CD4-positive, alpha-beta memory T cell (primary cell): Measurements from ENCODE around the gene HJURP. TPM values are rescaled to one million over a fixed set of nuclear protein-coding genes. Genes with fewer than 3 reads are reported as not detected.

ENCODE experiments used
- CTCF ChIA-PET: fragments of 350-600 bp; sonication (Branson Sonifier 250); formaldehyde crosslinking; loops from one replicate; lab custom pipeline; 2021; ENCODE audit warnings: inconsistent platforms; ENCODE audit not compliant: partially characterized antibody; lab: Charles Lee
- POLR2A ChIA-PET: fragments of 350-600 bp; sonication (Branson Sonifier 250); formaldehyde crosslinking; loops from one replicate; lab custom pipeline; 2021; ENCODE audit not compliant: partially characterized antibody; lab: Charles Lee
- DNase-seq, 5 donors: peaks; one replicate each; pipeline versions ENCODE4 v3.0.0 to v3.0.0-alpha.2; 2020 to 2022; ENCODE audit warnings: mixed read lengths in 1 of 5
- H3K27ac ChIP-seq: one replicate; pipeline ENCODE4 v1.7.0; 2013; ENCODE audit warnings: low read depth, low read length
- H3K27me3 ChIP-seq: 2 replicates; pipeline ENCODE4 v1.7.0; 2013; ENCODE audit warnings: mild to moderate bottlenecking, low read length, moderate library complexity; ENCODE audit not compliant: insufficient read depth
- H3K36me3 ChIP-seq: 2 replicates; pipeline ENCODE4 v1.7.0; 2013; ENCODE audit warnings: mild to moderate bottlenecking, low read length, moderate library complexity; ENCODE audit not compliant: insufficient read depth
- H3K4me1 ChIP-seq: 2 replicates; pipeline ENCODE4 v1.7.0; 2013; ENCODE audit warnings: mild to moderate bottlenecking, low read length, moderate library complexity; ENCODE audit not compliant: insufficient read depth
- H3K4me3 ChIP-seq, 2 donors: one replicate each; pipeline ENCODE4 v1.7.0; 2013; ENCODE audit warnings: low read length in 2 of 2, mild to moderate bottlenecking in 1 of 2
- H3K9me3 ChIP-seq, 2 donors: one replicate each; pipeline ENCODE4 v1.7.0; 2013; ENCODE audit warnings: low read length in 2 of 2, control low read depth in 1 of 2; ENCODE audit not compliant: control insufficient read depth in 1 of 2
- H3K27ac Mint-ChIP-seq, 7 donors: one replicate each; pipeline ENCODE4 v1.8.0; 2020 to 2021; ENCODE audit warnings: mixed read lengths in 7 of 7, mild to moderate bottlenecking in 6 of 7, inconsistent platforms in 3 of 7, moderate library complexity in 3 of 7
- H3K27me3 Mint-ChIP-seq, 2 donors: one replicate each; pipeline ENCODE4 v1.8.0; 2020 to 2021; ENCODE audit warnings: mixed read lengths in 2 of 2
- H3K36me3 Mint-ChIP-seq, 2 donors: one replicate each; pipeline ENCODE4 v1.8.0; 2020 to 2021; ENCODE audit warnings: mixed read lengths in 2 of 2, inconsistent platforms in 1 of 2, mild to moderate bottlenecking in 1 of 2
- H3K4me1 Mint-ChIP-seq, 4 donors: one replicate each; pipeline ENCODE4 v1.8.0; 2020 to 2021; ENCODE audit warnings: mixed read lengths in 4 of 4, mild to moderate bottlenecking in 1 of 4
- H3K4me3 Mint-ChIP-seq, 8 donors: one replicate each; pipeline ENCODE4 v1.8.0; 2020 to 2021; ENCODE audit warnings: mixed read lengths in 8 of 8, mild to moderate bottlenecking in 7 of 8, moderate library complexity in 6 of 8, inconsistent platforms in 3 of 8
- H3K9me3 Mint-ChIP-seq, 8 donors: one replicate each; pipeline ENCODE4 v1.8.0; 2020 to 2021; ENCODE audit warnings: mixed read lengths in 8 of 8, mild to moderate bottlenecking in 5 of 8, inconsistent platforms in 3 of 8, moderate library complexity in 1 of 8
- intact Hi-C: fragments of 100-400 bp; cut with micrococcal nuclease; formaldehyde crosslinking; loops from one replicate; pipeline ENCODE4 v1.15.1; 2023
- polyA plus RNA-seq, 2 donors: library from polyadenylated mRNA; unstranded; fragments of 300-500 nt; fragmentation: Illumina TruSeq; gene quantifications; one replicate each; pipeline ENCODE4 v1.2.3, GENCODE V29; 2021
- total RNA-seq, 2 experiments: library from RNA; stranded (reverse); gene quantifications; one replicate each; pipeline ENCODE4 v1.2.3, GENCODE V29; 2021

HJURP gene
- total and polyA plus RNA-seq, 4 experiments from 2014 or later = 0.19 to 0.44 TPM; not detected in 2

DNA sequence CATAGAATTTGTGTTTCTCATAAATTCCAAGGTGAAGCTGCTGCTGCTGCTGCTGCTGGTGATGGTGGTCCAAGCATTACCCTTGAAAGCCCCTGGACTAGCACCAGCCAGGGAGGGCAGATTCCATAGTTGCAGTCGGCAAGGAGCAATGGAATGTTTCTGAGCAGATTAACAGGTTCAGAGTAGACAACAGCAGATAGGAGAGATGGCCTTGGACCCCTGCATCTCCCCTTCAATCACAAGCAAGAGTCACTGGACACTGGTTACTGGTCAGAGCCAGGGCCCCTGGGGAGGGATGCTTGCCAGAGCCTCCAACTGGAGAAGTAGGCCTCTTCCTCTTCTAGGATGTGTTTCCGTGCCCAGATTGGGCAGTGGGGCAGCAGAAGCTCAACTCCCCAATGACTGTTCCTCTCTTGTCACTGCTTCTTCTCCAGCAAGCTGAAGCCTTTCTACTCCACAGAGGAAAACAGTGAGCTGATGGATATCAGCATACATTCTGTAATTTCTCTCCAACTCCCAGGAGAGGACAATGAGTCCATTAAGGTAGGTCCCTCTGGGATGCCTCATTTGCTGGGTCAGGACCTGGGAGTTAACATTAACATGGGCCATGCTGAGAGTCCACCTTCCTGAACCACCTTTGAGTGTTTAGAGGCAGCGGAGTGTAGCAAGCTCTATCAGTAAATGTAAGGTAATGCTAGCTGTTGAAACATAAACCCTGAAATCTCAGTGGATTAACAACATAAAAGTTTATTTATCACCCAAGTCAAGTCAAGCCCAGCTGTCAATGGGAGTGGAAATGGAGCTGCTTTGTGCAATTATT is 40.9 kb downstream of the HJURP start:
- CTCF ChIA-PET = no interaction called here
- intact Hi-C loops = no loop called here
- H3K36me3 Mint-ChIP-seq = no peaks in the 10 kb centered on the region
- no peak overlapping the region for H3K4me3 Mint-ChIP-seq
- H3K4me1 ChIP-seq = no peaks in the 10 kb centered on the region
- no peaks in the 10 kb centered on the region for H3K36me3 ChIP-seq
- H3K27me3 ChIP-seq = no peaks in the 10 kb centered on the region
- no peaks in the 10 kb centered on the region for H3K4me1 Mint-ChIP-seq
- H3K27me3 Mint-ChIP-seq = peaks cover 6 to 13% of the 10 kb centered on the region in 2 donors
- no peak overlapping the region for H3K27ac ChIP-seq
- H3K9me3 Mint-ChIP-seq = no peaks in the 10 kb centered on the region
- POLR2A ChIA-PET = no interaction called here
- no peak for DNase-seq
- H3K27ac Mint-ChIP-seq = no peak overlapping the region
- no peaks in the 10 kb centered on the region for H3K9me3 ChIP-seq
- no peak overlapping the region for H3K4me3 ChIP-seq

DNA sequence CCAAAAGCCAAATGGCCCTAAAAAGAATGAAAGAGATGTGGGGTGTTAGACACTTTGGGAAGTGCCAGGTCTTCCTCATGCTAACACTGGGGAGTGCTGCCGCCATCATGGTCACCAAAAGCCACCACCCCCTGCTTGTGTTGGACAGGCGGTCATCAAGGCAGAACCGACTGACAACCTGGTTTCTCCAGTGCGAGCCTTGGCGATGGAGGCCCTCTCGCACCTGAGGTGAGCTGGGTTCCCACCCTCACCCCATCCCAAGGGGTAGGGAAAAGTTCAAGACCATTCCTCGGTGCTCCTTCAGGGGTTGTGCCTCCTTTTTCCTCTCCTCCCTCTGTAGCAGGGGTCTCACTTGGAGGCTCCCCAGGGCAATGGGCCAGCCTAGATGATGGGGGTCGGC is 42.6 kb downstream of the HJURP start:
- Mint-ChIP-seq H3K36me3 (no peaks in the 10 kb centered on the region), H3K27ac (no peak overlapping the region), H3K9me3 (no peaks in the 10 kb centered on the region), H3K27me3 (peaks cover 6 to 9% of the 10 kb centered on the region in 2 donors), H3K4me1 (no peaks in the 10 kb centered on the region), H3K4me3 (no peak overlapping the region)
- Histone ChIP-seq H3K9me3 (no peaks in the 10 kb centered on the region), H3K36me3 (no peaks in the 10 kb centered on the region), H3K27me3 (no peaks in the 10 kb centered on the region), H3K4me1 (no peaks in the 10 kb centered on the region), H3K4me3 (no peak overlapping the region), H3K27ac (no peak overlapping the region)
- intact Hi-C loops = no loop called here
- ChIA-PET POLR2A (no interaction called here), CTCF (no interaction called here)
- no peak for DNase-seq

DNA sequence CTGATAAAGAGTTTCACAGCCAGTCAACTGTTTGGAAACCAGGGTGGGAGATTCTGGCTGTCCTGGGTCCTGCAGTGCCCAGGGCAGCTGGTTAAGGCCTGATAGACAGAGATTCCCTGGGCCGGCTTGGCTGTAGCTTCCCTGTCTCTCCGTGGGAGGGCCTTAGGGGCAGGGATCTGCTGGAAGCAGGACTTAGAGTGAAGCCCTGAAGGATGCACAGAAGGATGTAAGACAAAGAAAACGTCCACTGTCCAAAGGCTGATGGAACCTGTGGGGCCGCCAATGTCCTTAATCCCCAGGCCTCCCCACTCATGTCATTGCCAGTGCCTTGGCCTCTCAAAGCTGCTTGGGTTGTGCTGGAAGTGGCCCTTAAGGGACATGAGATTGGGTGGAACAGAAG is 43.2 kb downstream of the HJURP start:
- Histone ChIP-seq H3K27ac (no peak overlapping the region), H3K27me3 (no peaks in the 10 kb centered on the region), H3K9me3 (no peaks in the 10 kb centered on the region), H3K4me3 (no peak overlapping the region), H3K4me1 (no peaks in the 10 kb centered on the region), H3K36me3 (no peaks in the 10 kb centered on the region)
- Mint-ChIP-seq H3K27ac (no peak overlapping the region), H3K27me3 (peaks cover 6 to 9% of the 10 kb centered on the region in 2 donors), H3K4me1 (no peaks in the 10 kb centered on the region), H3K4me3 (no peak overlapping the region), H3K9me3 (no peaks in the 10 kb centered on the region), H3K36me3 (no peaks in the 10 kb centered on the region)
- intact Hi-C loops = no loop called here
- CTCF ChIA-PET = no interaction called here
- POLR2A ChIA-PET = no interaction called here
- no peak for DNase-seq

DNA sequence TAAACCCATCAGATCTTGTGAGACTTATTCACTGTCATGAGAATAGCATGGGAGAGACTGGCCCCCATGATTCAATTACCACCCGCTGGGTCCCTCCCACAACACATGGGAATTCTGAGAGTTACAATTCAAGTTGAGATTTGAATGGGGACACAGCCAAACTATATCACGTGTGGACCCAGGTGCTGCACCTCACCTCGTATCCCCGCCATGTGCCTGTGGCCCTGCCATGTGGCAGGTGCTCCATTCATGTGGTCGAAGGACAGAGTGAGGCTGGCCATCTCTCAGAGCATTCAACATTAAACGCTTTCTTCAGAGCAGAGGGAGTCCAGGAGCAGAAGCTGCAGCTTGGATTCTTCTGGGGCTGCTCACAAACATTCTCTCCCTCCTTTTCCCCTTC is 44.0 kb downstream of the HJURP start:
- ChIA-PET CTCF (no interaction called here), POLR2A (no interaction called here)
- H3K9me3 Mint-ChIP-seq = no peaks in the 10 kb centered on the region
- no peaks in the 10 kb centered on the region for H3K4me1 Mint-ChIP-seq
- no peaks in the 10 kb centered on the region for H3K27me3 ChIP-seq
- intact Hi-C loops = no loop called here
- no peak for DNase-seq
- no peaks in the 10 kb centered on the region for H3K9me3 ChIP-seq
- no peak overlapping the region for H3K27ac ChIP-seq
- no peak overlapping the region for H3K4me3 ChIP-seq
- H3K36me3 Mint-ChIP-seq = no peaks in the 10 kb centered on the region
- H3K27ac Mint-ChIP-seq = no peak overlapping the region
- H3K4me1 ChIP-seq = no peaks in the 10 kb centered on the region
- H3K4me3 Mint-ChIP-seq = no peak overlapping the region
- H3K36me3 ChIP-seq = no peaks in the 10 kb centered on the region
- peaks cover 6 to 9% of the 10 kb centered on the region in 2 donors for H3K27me3 Mint-ChIP-seq

DNA sequence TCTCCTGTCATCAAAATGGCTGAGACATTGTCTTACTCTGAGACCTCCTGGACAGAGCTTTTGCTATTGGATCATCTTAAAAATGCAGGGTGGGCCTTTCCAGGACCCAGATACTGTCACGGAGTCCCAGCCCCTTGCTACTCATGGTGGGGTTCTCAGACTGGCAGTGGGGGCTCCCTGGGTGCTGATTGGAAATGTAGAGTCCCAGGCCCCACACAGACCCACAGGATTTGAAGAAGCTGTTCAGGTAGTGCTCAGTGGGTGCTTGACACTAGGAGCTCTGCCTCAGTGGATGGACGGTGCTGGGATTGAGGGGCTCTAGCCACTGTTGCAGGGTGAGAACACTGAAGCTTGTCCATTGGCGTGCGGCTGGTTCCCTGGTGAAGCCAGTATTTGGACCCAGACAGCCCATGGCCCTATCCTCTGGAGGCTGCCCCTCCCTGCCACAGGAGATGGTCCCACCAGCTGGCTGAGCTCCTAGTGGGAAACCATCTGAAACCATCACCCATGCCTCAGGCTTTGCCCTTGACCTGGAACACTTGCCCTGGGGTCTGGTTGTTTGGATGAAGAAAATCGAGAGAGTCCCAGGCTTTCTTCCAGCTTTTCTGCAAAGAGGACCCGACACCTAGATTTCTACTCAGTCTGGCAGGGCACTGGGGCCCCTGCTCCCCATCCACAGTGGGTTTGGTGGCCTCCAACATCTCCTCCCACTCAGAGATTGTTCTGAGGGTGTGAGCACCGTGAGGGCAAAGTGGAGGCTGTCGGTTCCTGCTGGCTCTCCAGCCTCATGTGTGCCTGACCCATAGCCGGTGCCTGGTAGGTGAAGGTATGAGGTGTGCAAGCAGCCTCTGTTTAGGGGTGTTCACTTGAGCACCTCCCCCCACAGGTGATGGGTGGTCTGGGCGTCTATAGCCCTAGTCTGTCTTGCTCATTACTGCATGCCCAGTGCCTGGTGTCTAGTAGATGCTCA is 46.1 kb downstream of the HJURP start:
- DNase-seq = no peak
- Histone ChIP-seq H3K36me3 (no peaks in the 10 kb centered on the region), H3K4me1 (no peaks in the 10 kb centered on the region), H3K9me3 (no peaks in the 10 kb centered on the region), H3K4me3 (no peak overlapping the region), H3K27ac (no peak overlapping the region), H3K27me3 (no peaks in the 10 kb centered on the region)
- no peak overlapping the region for H3K4me3 Mint-ChIP-seq
- H3K36me3 Mint-ChIP-seq = no peaks in the 10 kb centered on the region
- H3K27me3 Mint-ChIP-seq = peaks cover 6 to 12% of the 10 kb centered on the region in 2 donors
- H3K27ac Mint-ChIP-seq = no peak overlapping the region
- H3K4me1 Mint-ChIP-seq = no peaks in the 10 kb centered on the region
- POLR2A ChIA-PET = no interaction called here
- CTCF ChIA-PET = no interaction called here
- intact Hi-C loops = no loop called here
- no peaks in the 10 kb centered on the region for H3K9me3 Mint-ChIP-seq

DNA sequence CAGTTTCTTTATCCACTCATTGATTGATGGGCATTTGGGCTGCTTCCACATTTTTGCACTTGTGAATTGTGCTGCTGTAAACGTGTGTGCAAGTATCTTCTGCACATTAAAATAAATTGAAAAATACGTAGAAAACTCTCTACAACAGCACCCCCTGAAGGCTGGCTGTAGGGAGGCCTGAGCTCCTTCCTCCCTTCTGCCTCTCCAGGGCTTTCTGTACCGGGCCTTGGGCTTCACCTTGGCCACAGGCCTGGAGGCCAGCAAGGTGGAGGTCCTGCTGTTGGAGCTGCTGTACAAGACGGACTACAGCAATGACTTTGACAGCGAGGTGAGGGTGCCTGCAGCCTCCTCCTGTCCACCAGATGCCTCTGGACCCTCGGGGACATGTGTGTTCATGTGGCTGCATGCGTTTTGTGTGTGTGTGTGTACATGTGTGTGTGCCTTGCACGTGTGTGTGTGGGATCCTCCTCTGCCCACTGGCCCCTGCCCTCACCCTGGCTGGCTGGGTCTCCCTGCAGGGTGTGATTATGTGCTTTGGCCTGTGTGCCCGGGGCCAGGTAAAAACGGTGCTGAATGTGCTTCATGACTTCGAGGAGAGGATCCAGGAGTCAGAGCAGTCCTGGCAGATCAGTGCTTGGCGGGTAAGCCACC is 47.0 kb downstream of the HJURP start:
- Histone ChIP-seq H3K9me3 (no peaks in the 10 kb centered on the region), H3K27ac (no peak overlapping the region), H3K4me3 (no peak overlapping the region), H3K36me3 (no peaks in the 10 kb centered on the region), H3K4me1 (no peaks in the 10 kb centered on the region), H3K27me3 (no peaks in the 10 kb centered on the region)
- Mint-ChIP-seq H3K9me3 (no peaks in the 10 kb centered on the region), H3K4me1 (no peaks in the 10 kb centered on the region), H3K27ac (no peak overlapping the region), H3K27me3 (peaks cover 9 to 16% of the 10 kb centered on the region in 2 donors), H3K4me3 (no peak overlapping the region), H3K36me3 (no peaks in the 10 kb centered on the region)
- no peak for DNase-seq
- intact Hi-C loops = no loop called here
- CTCF ChIA-PET = no interaction called here
- POLR2A ChIA-PET = no interaction called here

DNA sequence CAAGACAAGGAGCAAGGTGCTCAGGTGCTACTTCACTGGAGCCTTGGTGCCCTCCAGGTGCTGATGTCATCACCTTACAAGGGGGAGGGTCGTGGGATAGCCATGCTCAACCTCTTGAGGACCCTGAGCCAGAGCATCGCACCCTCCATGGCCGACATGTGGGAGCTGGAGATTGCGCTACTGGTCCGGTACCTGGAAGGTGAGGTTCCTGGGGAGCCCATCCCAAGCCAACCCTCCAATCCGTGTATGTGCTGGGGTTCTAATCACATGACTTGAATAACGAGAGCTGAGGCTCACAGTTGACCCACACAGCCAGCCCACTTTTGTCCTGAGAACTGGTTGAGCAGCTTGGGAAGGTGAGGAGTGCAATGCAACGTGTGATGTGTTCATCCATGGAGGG is 50.3 kb downstream of the HJURP start:
- no peak overlapping the region for H3K27ac ChIP-seq
- no peaks in the 10 kb centered on the region for H3K9me3 ChIP-seq
- Mint-ChIP-seq H3K9me3 (no peaks in the 10 kb centered on the region), H3K36me3 (no peaks in the 10 kb centered on the region), H3K27ac (peak overlapping the region in 2 of 7 donors; percentile 6 to 63), H3K4me3 (no peak overlapping the region), H3K27me3 (peaks cover 10 to 17% of the 10 kb centered on the region in 2 donors), H3K4me1 (no peaks in the 10 kb centered on the region)
- intact Hi-C loops = no loop called here
- H3K4me1 ChIP-seq = no peaks in the 10 kb centered on the region
- no peaks in the 10 kb centered on the region for H3K27me3 ChIP-seq
- H3K36me3 ChIP-seq = no peaks in the 10 kb centered on the region
- ChIA-PET POLR2A (no interaction called here), CTCF (no interaction called here)
- no peak overlapping the region for H3K4me3 ChIP-seq
- DNase-seq = no peak
